ENCODE results near the gene LAMA5.
A peak's percentile ranks its signal among the peaks of the same experiment; 100 is the strongest.
"Not testable (repeated sequence)": the region's sequence is repeated elsewhere in the genome, so short reads cannot be mapped to it uniquely, and the experiment has no call there.

LAMA5 gene

DNA sequence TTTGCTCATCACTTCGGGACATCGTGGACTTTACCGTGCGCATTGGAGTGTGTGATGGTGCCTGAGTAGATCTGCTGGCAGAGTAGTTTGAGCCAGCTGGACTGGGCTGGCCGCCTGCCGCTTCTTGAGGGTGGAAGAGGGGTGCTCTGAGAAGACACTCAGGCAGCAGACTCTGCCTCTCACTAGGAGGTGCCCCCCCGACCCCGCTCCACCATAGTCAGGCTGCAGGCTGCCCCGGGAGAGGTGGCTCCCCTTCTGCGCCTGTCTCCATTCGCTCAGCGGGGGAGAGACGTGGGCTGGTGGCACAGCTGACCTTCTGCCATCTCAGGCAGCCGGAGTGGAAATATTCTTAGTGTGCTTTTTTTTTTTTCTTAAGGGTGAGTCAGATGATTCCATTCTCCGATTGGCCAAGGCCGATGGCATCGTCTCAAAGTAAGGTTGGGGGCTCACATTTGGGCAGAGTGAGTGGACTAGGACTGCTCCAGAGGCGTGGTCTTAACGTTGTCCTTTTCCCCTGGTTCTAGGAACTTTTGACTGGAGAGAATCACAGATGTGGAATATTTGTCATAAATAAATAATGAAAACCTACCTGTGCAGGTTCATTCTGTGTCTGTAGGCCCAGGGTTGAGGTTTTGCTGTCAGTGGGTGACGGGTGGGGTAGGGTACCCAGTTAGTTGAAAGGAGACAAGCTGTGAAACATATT lies 21.0 kb upstream of the LAMA5 start:
- no peak for DNase-seq

DNA sequence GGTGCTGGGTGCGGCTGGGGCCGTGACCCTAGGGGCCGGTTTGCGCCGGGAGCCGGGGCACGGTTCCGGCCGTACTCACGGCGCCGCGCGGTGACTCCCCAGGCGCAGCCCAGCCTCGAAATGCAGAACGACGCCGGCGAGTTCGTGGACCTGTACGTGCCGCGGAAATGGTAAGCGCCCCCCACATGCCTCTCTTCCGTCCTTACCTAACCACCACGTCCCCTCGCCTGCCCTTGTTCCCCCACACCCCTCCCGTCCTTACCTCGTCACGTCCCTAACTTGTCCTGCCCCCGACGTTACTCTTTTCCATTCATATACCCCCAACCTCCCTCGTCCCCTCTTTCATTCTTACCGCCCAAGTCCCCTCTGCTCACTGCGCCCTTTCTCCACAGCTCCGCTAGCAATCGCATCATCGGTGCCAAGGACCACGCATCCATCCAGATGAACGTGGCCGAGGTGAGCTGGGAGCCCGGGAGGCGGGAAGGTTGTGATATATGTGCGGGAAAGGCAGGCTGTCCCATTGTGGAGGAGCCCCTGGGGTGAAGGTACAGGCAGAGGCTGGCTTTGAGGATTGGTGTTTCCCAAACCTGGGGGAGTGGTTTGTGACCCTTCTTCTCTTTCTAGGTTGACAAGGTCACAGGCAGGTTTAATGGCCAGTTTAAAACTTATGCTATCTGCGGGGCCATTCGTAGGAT lies 20.3 kb upstream of the LAMA5 start:
- no peak for DNase-seq

DNA sequence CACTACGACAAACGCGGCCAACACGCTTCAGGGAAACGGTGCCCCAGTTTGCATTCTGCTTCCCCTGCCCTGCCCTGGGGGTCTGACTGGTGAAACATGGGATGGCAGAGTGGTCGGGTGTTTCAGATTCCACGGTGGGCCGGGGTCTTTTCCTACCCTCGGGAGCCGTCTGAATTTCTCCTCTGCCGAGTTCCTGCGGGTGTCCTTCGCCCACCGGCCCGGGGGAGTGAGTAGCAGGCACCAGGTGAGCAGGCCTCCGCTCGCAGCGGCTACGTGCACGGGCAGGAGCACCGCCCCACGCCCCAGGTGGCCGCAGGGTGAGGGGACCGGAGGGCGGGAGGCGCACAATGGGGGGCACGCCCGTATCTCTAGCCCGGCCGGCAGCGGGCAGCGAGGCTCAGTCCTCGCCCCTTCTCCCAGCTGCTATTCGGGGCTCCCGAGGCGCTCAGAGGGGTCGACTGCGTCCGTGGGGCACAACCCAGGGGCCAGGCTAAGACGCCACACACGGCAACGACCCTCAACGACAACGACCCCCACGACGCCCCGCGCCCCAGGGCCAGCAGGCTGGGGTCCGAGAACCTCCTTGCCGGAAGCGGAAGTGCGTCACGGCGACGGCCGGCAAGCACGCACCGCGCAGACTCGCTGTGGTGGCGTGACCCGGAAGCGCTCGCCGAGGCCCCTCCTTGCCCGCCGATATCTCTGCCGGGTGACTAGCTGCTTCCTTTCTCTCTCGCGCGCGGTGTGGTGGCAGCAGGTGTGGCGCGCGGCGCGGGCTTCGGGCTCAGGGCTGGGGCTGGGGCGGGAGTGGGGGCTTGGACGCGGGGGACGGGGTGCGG lies 19.5 kb upstream of the LAMA5 start, which contains the start of gene RPS21:
TSS of gene RPS21 (plus strand) at position 721 of the 836 bp plus-strand sequence. CDS start 236 bp downstream, outside the sequence.
- peak; percentile 93 for DNase-seq

DNA sequence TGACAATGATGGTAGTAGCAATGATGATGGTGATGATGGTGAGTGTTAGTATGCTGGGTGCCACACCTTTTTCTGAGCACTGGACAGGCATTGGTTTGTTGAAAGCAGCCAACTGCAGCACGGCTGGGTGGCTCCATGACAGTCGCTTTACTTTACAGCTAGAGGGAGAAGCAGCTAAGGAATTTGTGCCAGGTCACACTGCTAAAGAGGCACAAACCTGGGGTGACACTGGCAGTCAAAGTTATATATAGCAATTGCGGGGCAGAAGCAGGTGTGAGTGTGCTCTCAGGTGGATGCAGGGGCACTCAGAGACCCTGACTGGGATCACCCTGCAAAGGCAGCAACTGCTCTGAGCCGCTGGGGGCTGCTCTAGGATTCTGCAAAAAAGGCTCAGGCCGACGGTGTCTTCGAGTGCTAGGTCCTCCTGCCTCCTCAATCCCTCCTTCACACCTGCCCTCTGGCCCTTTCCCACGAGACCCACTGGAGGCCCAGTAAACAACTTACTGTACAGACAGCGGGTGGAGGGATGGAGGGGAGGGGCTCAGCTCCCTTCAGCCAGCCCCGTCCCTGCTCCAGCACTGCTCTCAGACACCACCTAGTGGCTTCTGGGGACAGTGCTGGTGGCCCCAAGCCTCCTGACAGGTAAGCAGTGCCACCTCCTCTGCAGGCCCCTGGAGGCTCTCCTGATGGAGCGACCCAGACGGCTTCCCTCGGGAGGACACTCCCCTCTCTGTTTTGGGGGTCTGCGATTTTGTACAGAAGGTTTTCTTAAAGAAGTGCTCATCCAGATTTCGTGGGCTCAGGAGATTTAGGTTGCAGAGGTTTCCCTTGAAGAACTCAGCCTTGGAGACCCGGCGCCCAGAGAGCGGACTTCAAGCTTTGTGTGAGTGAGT lies 15.4 kb upstream of the LAMA5 start:
- DNase-seq: peak; percentile 74

DNA sequence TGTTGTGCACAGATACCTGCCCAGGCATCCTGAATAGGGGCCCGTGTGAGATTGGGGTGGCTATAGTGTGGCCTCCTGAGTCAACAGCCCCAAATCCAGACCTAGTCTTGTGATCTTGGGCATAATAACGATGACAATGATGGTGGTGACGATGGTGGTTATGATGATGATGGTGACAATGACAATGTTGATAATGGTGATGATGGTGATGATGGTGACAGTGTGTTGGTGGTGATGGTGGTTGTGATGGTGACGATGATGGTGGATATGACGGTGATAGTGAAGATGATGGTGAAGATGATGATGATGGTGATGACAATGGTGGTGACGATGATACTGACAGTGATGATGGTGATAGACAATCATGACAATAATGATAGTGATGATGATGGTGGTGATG lies 14.7 kb upstream of the LAMA5 start:
- DNase-seq: no peak

DNA sequence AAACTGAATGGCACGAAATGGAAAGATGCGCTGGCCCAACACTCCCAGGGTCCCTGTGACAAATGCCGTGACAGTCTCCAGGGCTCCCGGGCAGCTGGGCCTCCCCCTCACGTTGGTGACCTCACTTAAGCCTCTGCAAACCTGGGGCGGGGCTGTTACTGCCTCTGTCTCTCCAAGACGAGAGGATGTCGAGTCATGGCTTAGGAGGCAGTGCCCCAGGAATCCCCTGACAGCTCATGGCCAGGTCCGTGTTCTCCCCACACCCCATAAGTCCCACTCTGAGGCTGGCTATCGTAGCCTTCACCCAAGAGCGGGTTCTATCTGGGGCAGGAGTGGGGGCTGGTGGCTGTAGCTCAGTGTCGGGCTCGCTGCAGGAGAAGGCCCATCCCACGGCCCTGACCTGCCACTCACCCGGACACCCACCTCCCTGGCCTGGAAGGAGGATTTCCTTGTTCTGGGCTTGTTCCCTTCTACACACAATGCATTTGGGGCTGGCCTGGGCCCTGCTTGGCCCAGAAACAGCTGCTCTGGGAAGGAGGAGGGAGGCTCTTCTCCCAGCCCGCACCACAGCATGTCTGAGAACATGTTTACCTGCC lies 14.2 kb upstream of the LAMA5 start:
- no peak for DNase-seq

DNA sequence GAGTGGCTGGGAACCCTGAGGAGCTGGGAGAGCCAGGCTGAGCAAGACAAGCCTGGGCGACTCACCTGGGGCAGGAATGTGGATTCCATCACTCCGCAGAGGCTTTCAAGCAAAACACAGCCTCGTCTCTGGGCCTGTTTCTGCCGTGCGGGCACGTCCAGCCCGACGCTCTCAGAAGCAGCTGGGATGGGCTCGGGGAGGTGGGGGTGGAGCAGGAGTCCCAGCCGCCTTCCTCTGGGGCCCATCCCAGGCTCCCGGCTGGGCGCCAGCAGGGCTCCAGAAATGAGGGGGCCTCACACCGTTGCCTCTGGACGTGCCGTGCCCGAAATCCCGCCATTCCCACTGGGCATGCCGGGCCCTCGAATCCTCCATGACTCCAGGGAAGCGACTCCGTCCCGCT lies 11.1 kb upstream of the LAMA5 start:
- DNase-seq: no peak

DNA sequence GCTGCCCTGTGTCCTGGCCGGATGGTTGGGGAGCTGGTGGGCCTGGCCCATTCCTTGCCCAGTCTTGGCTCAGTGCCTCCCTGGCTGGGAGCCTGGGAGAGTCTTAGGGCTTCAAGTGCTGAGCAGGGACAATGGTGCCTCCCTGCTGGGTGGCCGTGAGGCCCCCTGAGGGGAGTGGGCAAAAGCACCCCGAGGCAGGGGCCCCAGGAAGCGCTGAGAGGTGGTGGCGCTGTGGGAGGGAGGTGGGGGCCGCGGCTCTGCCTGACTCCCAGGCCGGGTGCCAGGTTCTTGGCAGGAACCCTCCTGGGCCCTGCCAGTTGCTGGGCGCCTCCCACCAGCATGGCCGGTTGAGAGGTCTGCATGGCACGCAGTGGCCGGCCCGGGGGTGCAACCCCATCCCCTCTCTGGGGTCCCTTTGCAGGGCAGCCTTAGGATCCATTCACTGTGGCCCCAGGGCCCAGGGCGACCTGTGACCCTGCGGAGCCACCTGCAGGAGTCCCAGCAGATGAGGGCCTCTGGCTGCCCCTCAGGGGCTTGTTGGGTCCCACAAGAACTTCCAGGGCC lies 10.6 kb upstream of the LAMA5 start:
- no peak for DNase-seq

DNA sequence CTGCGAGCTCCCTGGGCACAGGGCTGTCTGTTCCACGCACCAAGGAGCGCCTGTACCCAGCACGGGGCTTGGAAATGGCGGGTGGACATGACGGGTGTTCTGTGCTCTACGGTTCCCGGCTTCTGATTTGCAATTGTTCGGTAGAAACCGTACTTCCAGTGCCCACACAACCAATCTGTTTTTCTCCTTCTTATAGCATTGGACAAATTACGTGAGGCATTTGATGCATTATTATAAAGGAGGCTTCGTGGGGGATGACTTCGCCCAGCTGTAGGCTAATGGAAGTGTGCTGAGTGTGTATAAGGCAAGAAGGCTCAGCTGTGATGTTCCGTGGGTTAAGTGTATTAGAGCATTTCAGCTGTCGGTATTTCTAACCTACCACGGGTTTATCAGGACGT lies 10.0 kb upstream of the LAMA5 start:
- DNase-seq: no peak

DNA sequence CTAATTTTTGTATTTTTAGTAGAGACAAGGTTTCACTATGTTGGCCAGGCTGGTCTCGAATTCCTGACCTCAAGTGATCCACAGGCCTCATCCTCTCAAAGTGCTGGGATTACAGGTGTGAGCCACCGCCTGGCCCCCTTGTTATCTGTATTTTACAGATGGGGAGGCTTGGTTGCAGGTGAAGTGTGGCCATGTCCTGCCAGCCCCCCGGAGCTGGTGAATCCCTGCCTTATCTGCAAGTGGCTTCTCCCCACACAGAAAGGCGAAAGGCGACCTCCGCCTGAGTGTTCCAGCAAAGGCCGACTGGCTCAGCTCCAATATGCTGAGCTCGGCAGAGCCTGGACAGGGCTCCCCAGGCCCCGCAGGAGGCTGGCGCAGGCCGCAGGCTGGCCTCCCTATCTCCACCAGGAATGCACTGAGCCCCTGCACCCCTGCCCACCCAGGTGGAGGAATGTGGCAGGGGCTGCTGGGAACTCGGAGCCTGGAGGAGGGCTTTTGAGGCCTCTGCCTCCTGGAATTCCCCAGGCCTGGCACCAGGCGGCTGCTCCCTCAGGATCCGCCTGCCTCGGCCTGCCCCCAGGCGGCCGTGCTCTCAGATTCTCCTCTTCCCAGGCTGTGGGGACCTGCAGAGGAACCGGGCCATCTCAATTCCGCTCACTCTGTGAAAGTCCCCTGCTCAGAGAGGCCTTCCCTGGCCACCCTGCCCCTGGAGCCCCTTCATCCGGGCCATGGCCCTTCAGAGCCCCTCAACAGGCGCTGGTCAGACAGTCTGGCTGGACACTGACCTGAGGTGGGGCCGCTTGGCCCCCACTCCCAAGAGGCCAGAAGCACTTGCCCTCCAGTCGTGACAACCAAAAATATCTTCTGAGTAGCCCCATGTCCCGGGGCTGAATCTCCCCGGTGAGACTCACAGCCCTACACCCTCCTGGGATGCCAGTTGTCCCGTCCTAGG lies 9.3 kb upstream of the LAMA5 start:
- DNase-seq: no peak

DNA sequence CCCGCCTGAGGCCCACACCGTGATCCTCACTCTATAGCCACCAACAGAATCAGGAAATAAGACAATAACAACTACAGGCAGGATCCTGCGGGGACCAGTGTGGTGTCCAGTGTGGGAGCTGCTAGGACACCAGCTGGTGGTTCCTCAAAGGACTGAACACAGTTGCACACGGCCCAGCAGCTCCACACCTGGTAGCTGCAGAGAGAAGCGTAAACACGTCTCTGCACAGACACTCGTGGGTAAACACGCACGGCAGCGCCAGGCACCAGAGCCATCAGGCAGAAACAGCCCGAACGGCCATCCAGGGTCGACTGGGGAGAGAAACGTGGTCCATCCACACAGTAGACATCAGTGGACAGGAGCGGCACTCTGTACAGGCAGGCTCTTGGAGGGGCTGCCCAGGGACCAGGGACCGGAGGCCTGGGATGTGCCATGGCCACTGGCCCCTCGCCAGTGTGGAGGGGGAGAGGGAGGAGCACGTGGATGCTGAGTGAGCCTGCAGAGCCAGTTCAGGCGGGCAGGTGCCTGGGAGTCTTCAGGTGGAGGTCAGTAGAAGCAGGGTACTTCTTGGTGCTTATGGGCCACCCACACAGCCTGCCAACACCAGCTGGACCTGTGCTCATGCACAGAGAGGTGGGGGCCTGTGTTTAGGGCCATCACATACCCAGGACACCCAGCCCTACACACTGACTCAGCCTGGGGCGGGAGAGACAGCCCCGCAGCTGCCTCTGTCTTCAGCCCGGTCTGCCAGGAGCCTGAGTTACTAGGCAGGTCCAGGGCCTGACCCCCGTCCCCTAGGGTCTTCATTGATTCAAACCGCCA lies 7.4 kb upstream of the LAMA5 start:
- DNase-seq: no peak

DNA sequence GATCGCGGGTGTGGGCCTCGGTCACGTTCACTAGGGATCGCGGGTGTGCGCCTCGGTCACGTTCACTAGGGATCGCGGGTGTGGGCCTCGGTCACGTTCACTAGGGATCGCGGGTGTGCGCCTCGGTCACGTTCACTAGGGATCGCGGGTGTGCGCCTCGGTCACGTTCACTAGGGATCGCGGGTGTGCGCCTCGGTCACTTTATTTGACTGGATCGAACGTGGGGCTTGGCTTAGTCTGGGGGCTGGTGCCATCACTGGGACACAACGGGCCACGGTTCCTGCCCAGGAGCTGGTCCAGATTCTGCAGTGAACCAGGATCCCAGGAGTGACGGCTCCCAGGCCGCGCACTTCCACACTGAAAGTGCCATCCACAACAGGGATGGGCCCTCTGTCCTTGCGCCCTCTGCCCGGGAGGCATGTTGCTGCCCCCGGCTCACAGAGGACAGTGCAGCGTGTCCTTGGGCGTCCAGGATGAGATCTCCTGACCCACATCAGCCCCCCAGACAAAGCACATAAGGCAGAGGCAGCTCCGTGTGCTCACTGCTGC lies 6.6 kb upstream of the LAMA5 start:
- not testable (repeated sequence) for DNase-seq

DNA sequence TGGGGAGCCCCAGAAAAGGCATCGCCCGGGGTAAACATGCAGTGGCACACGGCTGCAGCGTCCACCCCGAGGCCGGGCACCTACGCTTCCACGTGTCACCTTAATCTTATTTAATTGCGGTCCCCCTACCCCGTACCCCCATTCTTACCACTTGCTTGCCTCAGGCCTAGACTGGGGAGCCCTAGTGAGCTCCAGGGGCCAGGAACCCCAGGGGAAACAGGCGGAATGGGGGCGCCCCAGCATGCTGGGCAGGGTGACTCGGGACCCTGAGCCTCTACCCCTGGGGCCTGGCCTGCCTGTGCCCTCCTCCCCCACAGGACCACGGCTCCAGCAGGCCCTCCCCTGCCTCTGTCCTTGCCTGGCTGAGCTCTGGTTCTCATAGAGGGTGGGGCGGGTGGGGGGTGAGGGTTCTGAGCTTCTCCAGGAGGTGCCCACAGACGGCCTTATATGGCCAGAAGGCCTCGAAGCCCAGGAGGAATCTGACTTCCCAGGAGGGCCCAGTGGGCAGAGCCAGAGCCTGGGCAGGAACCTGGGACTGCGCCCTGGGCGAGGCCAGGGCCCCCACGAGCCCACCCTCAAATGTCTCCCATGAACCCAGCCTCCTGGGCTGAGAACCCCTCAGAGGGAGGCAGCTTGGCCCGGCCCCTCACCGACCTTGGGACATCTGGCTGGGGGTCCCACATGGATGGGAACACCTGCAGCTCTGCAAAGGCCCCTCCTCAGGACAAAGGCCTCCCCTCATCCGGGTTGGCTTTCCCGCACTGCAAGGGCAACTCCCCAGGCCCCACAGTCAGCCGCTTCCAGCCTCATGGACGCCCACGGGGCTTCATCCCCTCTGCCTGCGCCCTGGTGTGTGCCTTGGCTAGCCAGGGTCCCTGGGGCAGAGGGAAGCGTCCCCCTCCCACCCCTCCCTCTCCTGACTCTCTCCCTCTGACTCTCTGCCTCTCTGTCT lies 5.2 kb upstream of the LAMA5 start:
- no peak for DNase-seq

DNA sequence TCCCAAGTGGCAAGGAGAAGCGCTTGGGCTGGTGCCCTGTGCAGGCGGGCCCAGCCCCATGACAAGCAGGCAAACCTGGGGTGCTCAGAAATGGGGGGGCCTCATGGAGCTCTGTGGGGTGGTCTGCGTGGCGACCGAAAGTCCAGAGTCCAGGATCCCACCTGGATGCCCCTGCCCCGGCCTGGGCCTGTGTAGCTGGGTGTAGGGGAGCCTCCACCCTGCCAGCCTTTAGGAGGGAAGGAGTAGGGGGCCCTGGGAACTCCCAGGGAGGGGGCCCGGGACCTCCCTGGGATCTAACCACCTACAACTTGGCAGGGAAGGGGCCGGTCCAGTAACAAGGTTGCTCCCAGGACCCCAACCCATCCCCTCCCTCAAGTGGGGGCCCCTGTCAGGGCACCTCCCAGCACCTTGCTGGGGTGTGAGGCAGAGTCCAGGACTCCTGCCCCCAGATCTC lies 4.5 kb upstream of the LAMA5 start:
- DNase-seq: no peak

DNA sequence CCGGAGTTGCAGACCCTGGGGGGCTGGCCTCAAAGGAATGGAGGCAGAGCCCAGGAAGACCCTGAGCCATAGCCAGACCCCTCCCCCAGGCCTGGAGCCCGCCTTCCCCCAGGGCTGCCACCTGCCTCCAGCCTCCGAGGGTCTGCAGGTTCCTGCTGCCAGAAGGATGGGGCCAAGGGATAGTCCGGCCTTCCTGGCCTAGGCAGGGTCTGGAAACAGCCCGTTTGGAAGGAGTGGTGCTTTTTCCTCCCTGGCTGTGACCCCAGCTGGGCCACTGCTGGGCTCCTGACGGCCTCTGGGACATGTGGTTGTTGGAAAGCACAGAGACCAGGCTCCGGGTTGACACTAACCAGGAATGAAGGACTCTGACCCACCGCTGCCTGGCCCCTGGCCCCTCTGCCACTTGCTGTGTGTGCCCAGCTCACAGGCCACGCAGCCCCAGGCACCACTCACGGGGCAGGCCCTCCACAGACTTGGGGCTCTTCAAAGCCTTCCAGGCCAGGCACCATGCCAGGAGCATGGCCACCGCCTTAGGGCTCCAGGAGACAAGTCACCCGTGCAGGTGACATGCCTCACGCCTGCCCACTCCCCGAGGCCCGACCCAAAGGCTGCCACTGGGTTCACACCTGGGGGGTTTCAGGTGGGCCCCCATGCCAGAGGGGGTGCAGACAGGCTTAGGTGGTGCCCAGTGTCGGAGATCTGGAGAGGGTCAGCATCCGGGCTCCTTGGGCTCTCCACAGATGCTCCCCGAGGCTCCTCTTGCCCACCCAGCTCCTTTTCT lies 3.9 kb upstream of the LAMA5 start:
- no peak for DNase-seq

DNA sequence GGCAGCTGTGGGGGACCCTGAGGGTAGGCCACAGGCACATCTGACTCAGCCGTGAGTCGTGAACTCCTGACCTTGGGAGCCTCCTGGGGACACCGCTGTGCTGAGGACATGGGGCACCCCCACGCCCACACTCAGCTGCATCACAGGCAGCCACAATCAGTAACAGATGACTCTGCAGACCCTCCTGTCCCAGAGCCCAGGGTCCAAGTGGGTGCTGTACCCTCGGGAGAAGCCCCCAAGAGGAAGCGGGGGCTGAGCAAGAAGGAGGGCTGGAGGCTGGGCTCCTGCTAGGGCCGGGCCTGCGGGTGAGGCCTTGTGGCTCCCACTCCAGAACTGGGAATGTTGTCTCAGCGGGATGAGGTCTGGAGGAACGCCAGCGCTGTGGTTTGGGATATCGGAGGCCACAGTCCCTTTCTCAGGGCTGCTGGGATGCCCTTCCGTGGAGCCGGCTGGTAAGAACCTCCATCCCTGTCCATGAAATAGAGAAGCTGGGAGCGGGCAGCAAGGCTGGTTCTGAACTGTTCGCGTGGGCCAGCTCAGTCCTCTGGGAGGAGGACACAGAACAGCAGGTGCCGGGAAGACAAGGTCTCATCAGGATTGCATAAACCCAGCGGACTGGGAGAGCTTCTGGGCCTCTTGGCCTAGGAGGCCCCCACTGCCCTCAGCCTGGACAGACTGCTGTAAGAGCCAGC lies 3.1 kb upstream of the LAMA5 start:
- DNase-seq: no peak

DNA sequence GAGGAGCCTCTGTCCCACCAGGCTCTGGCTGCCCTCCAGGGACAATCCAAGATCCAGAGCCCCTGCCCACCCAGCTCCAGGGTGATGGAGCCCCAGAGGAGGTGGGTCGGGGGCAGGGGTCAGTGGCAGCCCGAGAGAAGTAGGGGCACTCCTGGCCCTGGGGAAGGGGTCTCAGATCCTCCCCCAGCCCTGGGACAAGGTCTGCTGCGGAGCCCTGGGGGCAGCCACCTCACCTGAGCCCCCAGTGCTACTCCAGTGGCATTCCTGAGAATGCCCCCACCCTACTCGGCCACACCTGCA lies 2.7 kb upstream of the LAMA5 start:
- no peak for DNase-seq
